Activated naive CD8-positive, alpha-beta T cell treated with anti-CD3 and anti-CD28 coated beads, Interleukin-2, amount 10 ng/mL, durations not matched to agents 7 days and 5 days (primary cell): ENCODE data around the gene B3GNT5. TPM values are rescaled to one million over a fixed set of nuclear protein-coding genes. Genes with fewer than 3 reads are reported as not detected.

Experiments
- ATAC-seq: fragments of 150-1000 bp; cut with Tn5 transposase; one replicate; pipeline ENCODE4 v1.10.0; 2021; ENCODE audit warnings: low read depth, moderate library complexity
- POLR2A ChIA-PET: fragments of 350-600 bp; sonication (Branson Sonifier 250); formaldehyde crosslinking; loops from one replicate; lab custom pipeline; 2021; ENCODE audit warnings: antibody characterized with exemption; lab: Charles Lee
- DNase-seq: peaks from one replicate; pipeline ENCODE4 v3.0.0; 2021
- H3K27ac Mint-ChIP-seq: one replicate; pipeline ENCODE4 v1.8.0; 2022; ENCODE audit warnings: mild to moderate bottlenecking, mixed read lengths
- H3K27me3 Mint-ChIP-seq: one replicate; pipeline ENCODE4 v1.8.0; 2022; ENCODE audit warnings: mild to moderate bottlenecking, moderate library complexity, mixed read lengths
- H3K36me3 Mint-ChIP-seq: one replicate; pipeline ENCODE4 v1.8.0; 2021; ENCODE audit warnings: mild to moderate bottlenecking, mixed read lengths
- H3K4me1 Mint-ChIP-seq: one replicate; pipeline ENCODE4 v1.8.0; 2021; ENCODE audit warnings: mixed read lengths
- H3K4me3 Mint-ChIP-seq: one replicate; pipeline ENCODE4 v1.8.0; 2022; ENCODE audit warnings: mild to moderate bottlenecking, moderate library complexity, mixed read lengths
- H3K9me3 Mint-ChIP-seq: one replicate; pipeline ENCODE4 v1.8.0; 2021; ENCODE audit warnings: mixed read lengths
- total RNA-seq, 2 experiments: library from RNA; stranded (reverse); gene quantifications; one replicate each; pipeline ENCODE4 v1.2.3, GENCODE V29; 2021

Gene B3GNT5
- total RNA-seq, 2 experiments from 2014 or later, result 0.61 to 0.79 TPM

- POLR2A ChIA-PET, result no interaction called here
- ATAC-seq, result no peak
These were observed 8.8 kb upstream of the B3GNT5 start for GRCh38 chr3:183244219-183244618.

GRCh38 chr3:183244981-183245476 lies 8.0 kb upstream of the B3GNT5 start:
- no peak overlapping the region for H3K4me3 Mint-ChIP-seq
- H3K36me3 Mint-ChIP-seq, result peaks cover 23% of the 10 kb centered on the region
- H3K27me3 Mint-ChIP-seq, result peaks cover 5% of the 10 kb centered on the region
- no peak for ATAC-seq
- no peak overlapping the region for H3K27ac Mint-ChIP-seq
- POLR2A ChIA-PET, result no interaction called here
- peaks cover 13% of the 10 kb centered on the region for H3K9me3 Mint-ChIP-seq
- H3K4me1 Mint-ChIP-seq, result peaks cover 2% of the 10 kb centered on the region
- DNase-seq, result no peak

More at GRCh38 chr3:183244219-183244618, 8.8 kb upstream of the B3GNT5 start:
- H3K36me3 Mint-ChIP-seq, result peaks cover 30% of the 10 kb centered on the region
- H3K9me3 Mint-ChIP-seq, result peaks cover 18% of the 10 kb centered on the region
- no peak overlapping the region for H3K4me3 Mint-ChIP-seq
- peaks cover 13% of the 10 kb centered on the region for H3K27me3 Mint-ChIP-seq
- no peak for DNase-seq
- H3K27ac Mint-ChIP-seq, result no peak overlapping the region
- H3K4me1 Mint-ChIP-seq, result peaks cover 2% of the 10 kb centered on the region

GRCh38 chr3:183247011-183247589 lies 6.0 kb upstream of the B3GNT5 start:
- POLR2A ChIA-PET, result no interaction called here
- no peak for ATAC-seq
- H3K4me3 Mint-ChIP-seq, result no peak overlapping the region

GRCh38 chr3:183249006-183249718 lies 3.9 kb upstream of the B3GNT5 start:
- no peaks in the 10 kb centered on the region for H3K36me3 Mint-ChIP-seq
- H3K27ac Mint-ChIP-seq, result no peak overlapping the region
- no peaks in the 10 kb centered on the region for H3K9me3 Mint-ChIP-seq
- H3K4me3 Mint-ChIP-seq, result no peak overlapping the region
- POLR2A ChIA-PET, result no interaction called here
- no peak for DNase-seq
- ATAC-seq, result no peak
- H3K4me1 Mint-ChIP-seq, result peaks cover 6% of the 10 kb centered on the region
- peaks cover 9% of the 10 kb centered on the region for H3K27me3 Mint-ChIP-seq

More at GRCh38 chr3:183247011-183247589, 6.0 kb upstream of the B3GNT5 start:
- Mint-ChIP-seq H3K4me1 (peaks cover 2% of the 10 kb centered on the region), H3K27me3 (peaks cover 5% of the 10 kb centered on the region), H3K9me3 (peaks cover 5% of the 10 kb centered on the region), H3K36me3 (peaks cover 11% of the 10 kb centered on the region), H3K27ac (no peak overlapping the region)
- DNase-seq, result no peak

- POLR2A ChIA-PET, result interaction anchor here (1.0 kb wide), 1 partner anchor 64 kb away, joined by 3 read pairs; no protein-coding TSS in a partner anchor
- Mint-ChIP-seq H3K4me1 (peaks cover 3% of the 10 kb centered on the region), H3K9me3 (no peaks in the 10 kb centered on the region), H3K36me3 (no peaks in the 10 kb centered on the region), H3K27me3 (peaks cover 21% of the 10 kb centered on the region), H3K4me3 (peak overlapping the region; percentile 63), H3K27ac (no peak overlapping the region)
- no peak for DNase-seq
- ATAC-seq, result no peak
These were observed 803 bp upstream of the B3GNT5 start for GRCh38 chr3:183252118-183252782.

GRCh38 chr3:183253528-183254486 lies 754 bp downstream of the B3GNT5 start:
- H3K9me3 Mint-ChIP-seq, result no peaks in the 10 kb centered on the region
- H3K27me3 Mint-ChIP-seq, result peaks cover 22% of the 10 kb centered on the region
- H3K36me3 Mint-ChIP-seq, result no peaks in the 10 kb centered on the region
- POLR2A ChIA-PET, result no interaction called here
- DNase-seq (peak; percentile 52), ATAC-seq (peak; percentile 48)
- H3K27ac Mint-ChIP-seq, result no peak overlapping the region
- H3K4me1 Mint-ChIP-seq, result peaks cover 3% of the 10 kb centered on the region
- H3K4me3 Mint-ChIP-seq, result peak overlapping the region; percentile 73

- Mint-ChIP-seq H3K4me1 (peaks cover 5% of the 10 kb centered on the region), H3K9me3 (no peaks in the 10 kb centered on the region), H3K36me3 (no peaks in the 10 kb centered on the region), H3K27ac (no peak overlapping the region), H3K4me3 (peak overlapping the region; percentile 52), H3K27me3 (peaks cover 23% of the 10 kb centered on the region)
- no peak for DNase-seq
- POLR2A ChIA-PET, result interaction anchor here (1.1 kb wide), 1 partner anchor 11 kb away, joined by 4 read pairs; no protein-coding TSS in a partner anchor
- ATAC-seq, result peak; percentile 12
These were observed 1.7 kb downstream of the B3GNT5 start for GRCh38 chr3:183254487-183255347.

- H3K4me1 Mint-ChIP-seq, result peaks cover 5% of the 10 kb centered on the region
- H3K4me3 Mint-ChIP-seq, result peak overlapping the region; percentile 52
- no peak overlapping the region for H3K27ac Mint-ChIP-seq
- no peak for ATAC-seq
- peaks cover 23% of the 10 kb centered on the region for H3K27me3 Mint-ChIP-seq
- no peaks in the 10 kb centered on the region for H3K9me3 Mint-ChIP-seq
- no peak for DNase-seq
- H3K36me3 Mint-ChIP-seq, result no peaks in the 10 kb centered on the region
- POLR2A ChIA-PET, result interaction anchor here (0.7 to 1.1 kb wide), 2 partner anchors 10 to 154 kb away, joined by 3 to 4 read pairs; no protein-coding TSS in a partner anchor
These were observed 2.3 kb downstream of the B3GNT5 start for GRCh38 chr3:183255348-183255730.

- Mint-ChIP-seq H3K4me1 (peaks cover 2% of the 10 kb centered on the region), H3K4me3 (no peak overlapping the region), H3K36me3 (no peaks in the 10 kb centered on the region), H3K9me3 (no peaks in the 10 kb centered on the region), H3K27me3 (peaks cover 18% of the 10 kb centered on the region), H3K27ac (no peak overlapping the region)
- POLR2A ChIA-PET, result interaction anchor here (1.0 kb wide), 1 partner anchor 152 kb away, joined by 3 read pairs; no protein-coding TSS in a partner anchor
- ATAC-seq (no peak), DNase-seq (no peak)
These were observed 6.0 kb downstream of the B3GNT5 start for GRCh38 chr3:183259087-183259486.

GRCh38 chr3:183259621-183260020 lies 6.6 kb downstream of the B3GNT5 start:
- H3K27ac Mint-ChIP-seq, result no peak overlapping the region
- H3K27me3 Mint-ChIP-seq, result peaks cover 17% of the 10 kb centered on the region
- H3K4me1 Mint-ChIP-seq, result peaks cover 2% of the 10 kb centered on the region
- ATAC-seq (no peak), DNase-seq (no peak)
- no peak overlapping the region for H3K4me3 Mint-ChIP-seq
- no peaks in the 10 kb centered on the region for H3K9me3 Mint-ChIP-seq
- no peaks in the 10 kb centered on the region for H3K36me3 Mint-ChIP-seq
- POLR2A ChIA-PET, result no interaction called here

GRCh38 chr3:183260167-183260904 lies 7.3 kb downstream of the B3GNT5 start:
- Mint-ChIP-seq H3K4me3 (no peak overlapping the region), H3K9me3 (no peaks in the 10 kb centered on the region), H3K27me3 (peaks cover 10% of the 10 kb centered on the region), H3K36me3 (no peaks in the 10 kb centered on the region), H3K4me1 (peaks cover 2% of the 10 kb centered on the region), H3K27ac (no peak overlapping the region)
- DNase-seq (no peak), ATAC-seq (no peak)
- POLR2A ChIA-PET, result no interaction called here
